MM.1S (cell line): ENCODE results near the gene SLCO3A1.

Experiments
- EZH2phosphoT487 ChIP-seq: fragments of 300-600 bp; sonication (generic); IDR thresholded peaks from 2 replicates; pipeline ENCODE4 v1.6.1; 2018; ENCODE audit warnings: antibody characterized with exemption, low read length
- TF ChIP-seq, protein P1 (sequence below): fragments of 300-600 bp; sonication (generic); IDR thresholded peaks from 2 replicates; pipeline ENCODE4 v1.5.1; 2016; ENCODE audit warnings: antibody characterized with exemption, low read length, mixed read lengths

DNA sequence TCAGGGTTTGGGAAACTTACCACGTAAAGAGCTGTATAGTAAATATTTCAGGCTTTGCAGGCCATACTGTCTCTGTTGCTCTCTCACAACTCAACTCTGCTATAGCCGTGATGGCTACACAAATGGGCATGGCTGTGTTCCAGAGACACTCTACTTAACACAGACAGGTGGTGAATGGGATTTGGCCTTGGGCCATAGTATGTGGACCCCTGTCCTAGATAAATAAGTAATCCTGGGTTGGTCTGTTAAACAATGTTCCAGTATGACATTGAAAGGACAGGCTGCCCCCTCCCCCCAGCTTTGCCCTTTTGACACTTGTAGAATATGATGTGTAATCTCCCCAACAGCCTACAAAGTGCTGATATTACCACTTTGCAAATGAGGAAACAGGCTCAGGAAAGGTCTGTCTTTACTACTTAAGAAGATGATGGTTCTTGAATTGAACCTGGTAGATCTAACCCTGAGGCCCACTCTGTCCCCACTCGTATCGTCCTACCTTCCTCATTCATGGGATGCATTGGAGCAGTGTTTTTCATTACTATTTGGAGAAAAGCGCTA, 38.4 kb downstream of the SLCO3A1 start:
- TF ChIP-seq, protein P1, sequence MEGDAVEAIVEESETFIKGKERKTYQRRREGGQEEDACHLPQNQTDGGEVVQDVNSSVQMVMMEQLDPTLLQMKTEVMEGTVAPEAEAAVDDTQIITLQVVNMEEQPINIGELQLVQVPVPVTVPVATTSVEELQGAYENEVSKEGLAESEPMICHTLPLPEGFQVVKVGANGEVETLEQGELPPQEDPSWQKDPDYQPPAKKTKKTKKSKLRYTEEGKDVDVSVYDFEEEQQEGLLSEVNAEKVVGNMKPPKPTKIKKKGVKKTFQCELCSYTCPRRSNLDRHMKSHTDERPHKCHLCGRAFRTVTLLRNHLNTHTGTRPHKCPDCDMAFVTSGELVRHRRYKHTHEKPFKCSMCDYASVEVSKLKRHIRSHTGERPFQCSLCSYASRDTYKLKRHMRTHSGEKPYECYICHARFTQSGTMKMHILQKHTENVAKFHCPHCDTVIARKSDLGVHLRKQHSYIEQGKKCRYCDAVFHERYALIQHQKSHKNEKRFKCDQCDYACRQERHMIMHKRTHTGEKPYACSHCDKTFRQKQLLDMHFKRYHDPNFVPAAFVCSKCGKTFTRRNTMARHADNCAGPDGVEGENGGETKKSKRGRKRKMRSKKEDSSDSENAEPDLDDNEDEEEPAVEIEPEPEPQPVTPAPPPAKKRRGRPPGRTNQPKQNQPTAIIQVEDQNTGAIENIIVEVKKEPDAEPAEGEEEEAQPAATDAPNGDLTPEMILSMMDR = no peak
- no peak for TF ChIP-seq EZH2phosphoT487
